ENCODE results near the gene RPIA.

The RPIA gene

GRCh38 chr2:88687384-88687783 is 4.1 kb upstream of the RPIA start:
- no peak for DNase-seq

GRCh38 chr2:88690591-88691338 is 708 bp upstream of the RPIA start:
- DNase-seq = peak; percentile 51

DNA sequence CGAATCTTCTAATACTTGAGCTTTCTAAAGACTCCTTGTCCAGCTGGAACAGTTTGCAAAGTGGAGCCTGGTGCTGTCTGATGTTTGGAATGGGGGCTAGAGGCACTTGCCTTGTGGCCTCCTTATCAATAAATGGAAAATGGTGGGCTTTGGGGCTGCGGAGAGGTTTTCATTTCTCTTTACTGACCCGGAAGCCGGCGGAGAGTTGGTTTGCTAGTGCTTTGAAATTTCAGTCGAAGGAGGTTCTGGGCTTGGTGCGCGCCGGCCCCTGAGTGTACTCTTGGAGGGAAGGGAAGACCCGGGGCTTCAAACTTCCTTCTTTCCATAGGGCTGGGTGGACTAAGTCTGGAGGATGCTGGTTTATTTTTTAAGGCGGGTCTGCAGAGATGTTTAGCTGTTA is 714 bp downstream of the RPIA start:
- peak; percentile 4 for DNase-seq

GRCh38 chr2:88693911-88694414 is 2.5 kb downstream of the RPIA start:
- DNase-seq = no peak

GRCh38 chr2:88696611-88697010 is 5.1 kb downstream of the RPIA start:
- no peak for DNase-seq

DNA sequence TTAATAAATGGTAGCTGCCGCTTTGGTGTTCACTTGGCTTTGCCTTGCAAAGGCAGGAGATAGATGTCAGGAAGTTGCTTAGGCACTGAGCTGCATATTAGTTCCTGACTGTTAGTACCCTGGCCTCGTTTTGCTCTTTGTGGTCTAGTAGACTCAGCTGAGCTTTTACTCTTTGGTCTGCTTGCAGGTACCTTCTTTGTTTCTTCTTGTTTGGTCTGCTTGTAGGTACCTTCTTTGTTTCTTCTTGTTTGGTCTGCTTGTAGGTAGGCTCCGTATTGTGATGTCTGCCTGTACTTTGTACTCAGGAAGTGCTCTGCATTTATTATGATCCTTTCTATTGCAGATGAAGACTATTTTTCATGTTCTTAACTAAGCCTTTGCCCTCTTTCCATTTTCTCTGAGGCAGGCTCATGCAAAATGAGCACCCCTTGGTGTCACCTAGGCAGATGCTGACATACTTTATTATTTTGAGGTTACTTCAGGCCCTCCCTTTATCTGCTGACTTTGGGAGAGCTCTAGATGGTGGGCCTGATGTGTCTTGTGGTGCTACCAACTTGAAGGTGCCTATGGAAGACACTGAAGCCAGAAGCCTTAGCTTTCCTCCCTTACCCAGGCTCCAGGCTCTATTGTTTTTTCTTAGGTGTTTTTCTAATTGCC is 6.0 kb downstream of the RPIA start:
- no peak for DNase-seq

DNA sequence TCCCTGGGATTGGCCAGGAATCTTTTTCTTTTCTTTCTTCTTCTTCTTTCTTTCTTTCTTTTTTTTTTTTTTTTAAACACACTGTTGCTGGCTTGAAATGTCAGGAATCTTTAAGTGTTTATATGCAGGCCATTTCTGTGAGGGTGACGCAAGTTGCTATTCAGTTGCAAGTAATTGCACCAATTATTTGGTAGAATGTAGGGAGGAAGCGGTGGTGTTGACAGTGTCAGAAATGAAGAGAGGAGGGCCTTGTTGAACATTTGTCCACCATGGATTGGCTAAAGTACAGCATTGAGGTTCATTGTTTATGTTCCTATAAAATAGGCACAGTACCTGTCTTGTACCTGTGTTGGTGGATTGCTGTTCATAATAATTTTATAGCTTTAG is 6.5 kb downstream of the RPIA start:
- no peak for DNase-seq

GRCh38 chr2:88698498-88699233 is 7.2 kb downstream of the RPIA start:
- no peak for DNase-seq

- DNase-seq = no peak
Observed at GRCh38 chr2:88707003-88707402, 15.5 kb downstream of the RPIA start.

GRCh38 chr2:88709181-88709631 is 17.7 kb downstream of the RPIA start:
- no peak for DNase-seq

- no peak for DNase-seq
Observed at GRCh38 chr2:88711289-88711688, 19.8 kb downstream of the RPIA start.

DNA sequence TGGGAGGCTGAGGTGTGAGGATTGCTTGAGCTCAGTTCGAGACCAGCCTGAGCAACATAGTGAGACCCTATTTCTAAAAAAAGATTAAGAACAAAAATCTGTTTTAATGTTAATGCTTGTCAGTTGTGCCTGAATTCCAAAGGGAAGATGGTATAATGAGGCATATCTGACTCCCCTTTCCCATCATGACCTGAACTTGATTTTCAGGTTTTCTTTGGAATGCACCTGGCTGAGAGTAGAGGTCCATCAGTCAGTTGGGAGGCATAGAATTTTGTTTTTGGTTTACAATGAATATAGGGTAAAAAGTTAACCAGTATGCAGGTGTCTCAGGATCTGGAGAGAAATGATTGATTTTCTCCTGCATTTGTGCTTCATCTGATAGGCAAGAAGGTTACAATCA is 20.4 kb downstream of the RPIA start:
- DNase-seq = no peak

- DNase-seq = no peak
Observed at GRCh38 chr2:88713408-88713807, 21.9 kb downstream of the RPIA start.

DNA sequence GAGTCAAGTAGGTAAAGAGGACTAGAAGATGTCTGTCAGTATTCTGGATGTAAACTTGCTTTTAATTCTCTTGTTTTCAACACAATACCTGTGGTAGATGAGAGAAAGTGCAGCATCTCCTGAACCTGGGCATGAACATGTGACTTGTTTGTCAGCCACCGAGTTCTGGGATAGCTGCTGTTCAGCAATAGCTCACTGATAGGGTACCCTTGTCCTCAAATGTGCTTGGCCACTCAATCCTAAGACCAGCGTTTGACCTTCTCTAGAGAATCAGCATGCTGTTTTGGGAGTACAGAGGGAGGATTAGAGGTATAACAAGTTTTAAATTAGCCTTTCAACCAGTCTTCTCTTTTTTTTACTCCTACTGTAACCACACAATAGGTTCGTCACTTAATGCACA is 23.2 kb downstream of the RPIA start:
- no peak for DNase-seq

- DNase-seq = no peak
Observed at GRCh38 chr2:88720399-88720798, 28.9 kb downstream of the RPIA start.

DNA sequence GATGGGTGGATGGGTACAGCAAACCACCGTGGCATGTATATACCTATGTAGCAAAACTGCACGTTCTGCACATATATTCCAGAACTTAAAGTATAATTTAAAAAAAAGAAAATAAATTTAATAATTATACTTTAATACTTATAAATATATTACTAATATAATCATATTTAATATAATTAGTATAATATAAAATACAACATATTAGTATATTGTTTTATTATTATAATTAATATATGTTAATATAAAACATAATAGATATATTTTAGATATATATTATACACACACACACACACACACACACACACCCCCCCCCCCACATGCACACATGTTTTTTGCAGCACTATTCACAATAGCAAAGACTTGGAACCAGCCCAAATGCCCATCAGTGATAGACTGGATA is 29.8 kb downstream of the RPIA start:
- no peak for DNase-seq

DNA sequence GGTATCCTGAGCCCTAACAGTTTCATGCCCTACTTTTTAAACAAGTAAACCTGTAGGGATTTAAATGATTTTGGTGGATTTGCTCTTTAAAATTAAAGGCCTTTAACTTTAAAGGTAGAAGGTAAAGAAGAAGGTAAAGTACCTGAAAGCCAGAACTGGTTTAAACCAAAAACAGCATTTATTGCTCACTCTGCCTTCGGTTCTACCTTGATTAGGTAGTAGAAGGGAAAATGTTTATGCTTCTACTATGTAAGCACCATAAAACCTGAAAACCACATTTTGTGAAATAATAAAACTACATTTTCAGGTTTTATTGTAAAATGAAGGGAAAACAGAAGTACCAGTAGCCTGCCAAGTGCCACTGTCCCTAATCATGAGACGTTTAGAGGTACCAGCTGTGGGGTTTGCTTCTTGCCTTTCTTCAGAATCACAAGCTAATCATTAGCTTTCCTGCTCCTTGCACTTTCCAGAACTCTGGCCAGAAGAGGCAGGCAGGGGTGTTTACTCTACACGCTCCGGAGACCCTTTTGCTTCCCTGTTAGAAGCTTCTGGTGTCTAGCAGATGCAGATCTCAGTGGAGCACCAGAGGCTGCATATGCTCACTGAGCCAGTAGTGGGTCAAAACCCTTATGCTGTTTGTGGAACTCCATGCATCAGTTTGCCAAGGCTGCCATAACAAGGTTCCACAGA is 33.3 kb downstream of the RPIA start:
- DNase-seq = no peak

GRCh38 chr2:88729061-88729745 is 37.7 kb downstream of the RPIA start:
- no peak for DNase-seq

DNA sequence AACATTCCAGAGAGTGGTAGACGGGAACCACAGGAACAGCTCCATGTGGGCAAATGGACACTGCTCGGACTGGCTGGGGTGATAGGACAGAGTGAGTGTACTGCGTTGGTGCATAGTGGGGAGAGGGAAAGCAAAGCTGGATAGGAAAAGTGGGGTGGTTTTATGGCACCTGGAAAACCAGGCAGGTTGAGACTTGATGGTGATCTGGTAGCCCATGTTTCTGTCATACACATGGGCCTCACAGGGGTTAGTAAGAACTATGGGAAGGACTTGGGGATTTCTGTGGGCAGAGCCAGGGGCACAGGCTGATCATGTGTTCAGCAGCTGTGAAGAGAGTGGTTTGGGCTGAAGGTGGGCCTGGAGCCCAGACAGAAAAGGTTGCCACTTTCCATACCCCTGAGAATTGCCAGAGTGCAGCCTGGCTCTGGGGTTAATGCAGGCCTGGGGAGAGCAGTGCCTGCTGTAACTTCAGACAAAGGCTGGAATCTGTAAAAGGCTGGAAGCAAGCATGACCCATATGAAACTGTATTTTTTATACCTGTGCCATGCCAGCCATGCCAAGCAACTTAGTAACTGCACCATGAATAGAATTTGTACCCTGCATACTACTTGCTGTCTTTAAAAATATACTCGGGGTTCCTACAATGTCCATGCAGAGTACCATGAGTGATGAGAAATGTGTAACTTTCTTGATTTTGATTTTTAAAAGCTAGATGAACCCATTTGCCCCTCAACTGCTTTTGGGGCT is 41.9 kb downstream of the RPIA start:
- no peak for DNase-seq

GRCh38 chr2:88735133-88735532 is 43.7 kb downstream of the RPIA start:
- DNase-seq = no peak

DNA sequence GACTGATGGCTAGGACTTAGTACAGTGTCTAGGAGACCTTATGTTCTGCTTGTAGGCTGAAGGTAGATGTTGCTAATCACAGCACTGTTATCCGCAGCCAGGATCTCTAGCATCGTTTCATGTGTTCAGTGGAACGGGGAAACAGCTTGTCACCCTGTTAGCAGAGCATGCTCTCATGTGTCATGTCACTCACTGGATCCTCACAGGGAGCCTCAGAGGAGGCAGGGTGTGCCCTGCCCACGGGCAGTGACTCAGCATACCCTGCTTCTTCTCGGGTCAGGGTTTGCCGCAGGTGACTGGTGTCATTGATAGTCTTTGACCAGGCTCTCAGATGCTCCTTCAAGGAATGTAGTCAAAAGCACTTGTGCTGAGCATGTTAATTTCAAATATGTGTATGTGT is 44.4 kb downstream of the RPIA start:
- DNase-seq = peak; percentile 18

DNA sequence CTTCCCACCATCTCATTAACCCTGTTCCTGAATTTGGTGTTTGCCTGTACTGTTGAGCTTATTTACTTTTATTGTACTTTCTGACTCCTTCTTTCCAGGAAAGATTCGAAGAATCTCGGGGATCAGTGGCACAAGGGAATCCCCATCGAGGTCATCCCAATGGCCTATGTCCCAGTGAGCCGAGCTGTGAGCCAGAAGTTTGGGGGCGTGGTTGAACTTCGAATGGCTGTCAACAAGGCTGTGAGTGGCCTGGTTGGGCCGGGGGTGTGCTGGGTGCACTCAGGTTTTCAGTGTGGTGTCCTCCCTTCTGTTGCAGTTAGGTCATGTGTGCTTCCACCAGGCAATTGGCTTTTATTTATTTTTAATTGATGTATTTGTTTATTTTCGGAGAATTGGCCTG is 45.0 kb downstream of the RPIA start:
- no peak for DNase-seq
